GM18499 (cell line): Measurements from ENCODE around the gene PXDN.
"Not testable (repeated sequence)": the region's sequence is repeated elsewhere in the genome, so short reads cannot be mapped to it uniquely, and the experiment has no call there.

Source experiments
- ATAC-seq: cut with Tn5 transposase; IDR thresholded peaks from one replicate; pipeline ENCODE4 v1.9.1; 2021; ENCODE audit warnings: moderate number of reproducible peaks; ENCODE audit not compliant: insufficient read depth, unreplicated experiment

The PXDN gene

GRCh38 chr2:1775511-1776035, 31.3 kb upstream of the PXDN start:
- no peak for ATAC-seq

DNA sequence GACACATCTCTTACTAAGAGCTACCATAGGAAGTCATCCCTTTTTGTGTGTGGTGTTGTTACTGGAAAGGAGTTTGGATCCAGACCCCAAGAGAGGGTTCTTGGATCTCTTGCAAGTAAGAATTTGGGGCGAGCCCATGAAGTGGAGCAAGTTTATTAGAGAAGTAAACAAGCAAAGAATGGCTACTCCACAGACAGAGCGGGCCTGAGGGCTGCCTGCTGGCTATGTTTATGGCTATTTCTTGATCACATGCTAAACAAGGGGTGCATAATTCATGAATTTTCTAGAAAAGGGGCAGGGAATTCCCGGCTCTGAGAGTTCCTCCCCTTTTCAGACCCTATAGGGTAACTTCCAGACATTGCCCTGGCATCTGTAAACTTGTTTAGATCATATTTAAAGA, 30.6 kb upstream of the PXDN start:
- no peak for ATAC-seq

- ATAC-seq: no peak
Measured at GRCh38 chr2:1773883-1774282, 29.6 kb upstream of the PXDN start.

DNA sequence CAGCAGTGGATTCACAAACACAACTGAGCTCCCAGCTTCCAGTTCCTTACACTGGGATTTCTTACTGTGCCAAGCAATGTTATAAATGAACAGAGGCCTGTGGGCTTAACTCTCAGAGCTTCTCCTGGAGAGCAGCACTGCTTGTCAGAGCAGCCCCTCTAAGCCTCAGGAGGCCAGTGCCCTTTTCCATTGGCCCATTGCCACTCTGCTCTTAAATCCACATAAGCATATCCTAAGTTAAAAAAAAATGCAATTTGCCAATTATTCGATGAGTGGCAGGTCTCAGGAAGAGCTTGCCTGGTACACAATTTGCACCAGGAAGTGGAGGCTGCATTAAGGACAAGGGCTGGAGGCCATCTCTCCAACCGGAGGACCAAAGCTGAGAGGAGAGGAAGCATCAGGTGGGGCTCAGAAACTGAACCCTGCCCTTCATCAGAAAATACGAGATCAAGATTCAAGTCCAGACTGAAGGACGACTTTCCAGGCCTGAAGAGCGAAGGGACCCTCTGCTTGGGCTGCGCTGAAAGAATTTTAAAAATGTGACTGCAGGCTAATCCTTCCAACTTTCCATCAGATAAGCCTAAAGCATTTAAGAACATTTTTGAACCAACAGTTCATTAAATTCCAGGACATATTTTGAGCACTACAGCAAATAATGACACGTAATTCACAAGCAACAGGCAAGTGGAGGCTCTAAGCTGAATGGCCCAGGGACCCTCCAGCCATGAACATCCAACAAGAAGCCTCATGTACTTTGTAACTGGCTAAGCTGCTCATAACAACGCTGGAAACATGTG, 28.4 kb upstream of the PXDN start:
- ATAC-seq: no peak

DNA sequence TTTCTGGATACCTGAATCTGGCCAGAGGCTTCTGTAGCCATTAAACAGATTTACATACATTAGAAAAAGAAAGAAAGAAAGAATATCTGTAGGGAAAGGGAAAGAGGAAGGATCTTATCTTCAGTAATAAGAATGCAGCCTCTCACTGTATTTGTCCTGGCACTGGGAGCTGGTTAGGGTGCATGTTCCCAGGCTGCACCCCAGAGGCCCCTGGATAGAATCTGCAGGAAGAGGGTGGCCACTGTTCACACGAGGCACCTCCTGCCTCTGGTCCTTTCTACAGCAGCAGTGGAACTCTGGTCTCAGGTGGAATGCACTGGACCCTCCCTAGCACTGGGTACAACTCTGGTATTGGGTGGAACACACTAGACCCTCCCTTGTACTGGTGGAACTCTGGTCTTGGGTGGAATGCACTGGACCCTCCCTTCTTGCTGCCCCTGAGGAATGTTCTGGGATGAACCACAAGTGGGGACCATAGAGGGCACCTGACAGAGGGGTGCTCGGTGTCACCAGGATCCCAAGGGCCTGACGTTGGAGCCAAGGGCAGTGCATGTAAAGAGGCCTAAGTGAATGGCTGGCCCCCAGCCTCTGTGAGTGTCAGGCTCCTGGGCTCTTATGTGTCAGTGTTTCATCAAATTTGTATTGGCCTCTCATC, 27.4 kb upstream of the PXDN start:
- no peak for ATAC-seq

DNA sequence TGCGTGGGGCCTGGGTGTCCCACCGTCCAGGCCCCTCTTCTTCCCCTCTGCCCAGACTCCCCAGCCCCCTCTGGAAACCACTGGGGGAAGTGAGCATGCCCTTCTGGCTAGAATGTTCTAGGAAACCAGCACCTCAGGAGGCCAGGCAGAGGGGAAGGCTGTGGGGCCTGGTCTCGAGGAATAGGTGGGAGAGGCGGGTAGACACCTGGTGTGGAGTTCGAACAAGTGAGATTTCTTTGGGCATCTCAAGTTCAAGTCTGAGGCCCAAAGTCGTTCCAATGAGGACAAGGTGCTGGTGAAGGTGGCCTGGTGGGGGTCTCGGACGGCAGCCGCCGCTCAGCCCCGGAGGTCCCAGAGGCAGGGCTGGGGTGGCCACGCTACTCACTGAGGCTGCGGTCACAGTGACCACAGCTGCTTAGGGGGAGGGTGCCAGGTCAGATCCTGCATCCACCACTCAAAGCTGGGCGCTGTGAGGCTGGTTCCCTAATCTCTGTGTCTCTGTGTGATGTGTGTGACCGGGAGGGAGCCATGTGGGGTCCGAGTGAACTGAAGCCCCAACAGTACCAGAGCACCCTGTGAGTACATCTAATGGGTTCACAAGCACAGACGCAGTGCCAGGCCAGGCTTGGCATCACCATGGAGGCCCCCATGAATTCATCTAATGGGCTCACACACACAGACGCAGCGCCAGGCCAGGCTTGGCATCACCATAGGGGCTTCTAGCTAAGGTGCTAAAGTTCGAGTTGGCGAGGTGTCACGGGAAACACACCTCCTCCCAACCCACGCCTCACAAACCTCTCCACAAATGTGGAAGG, 26.5 kb upstream of the PXDN start:
- no peak for ATAC-seq

DNA sequence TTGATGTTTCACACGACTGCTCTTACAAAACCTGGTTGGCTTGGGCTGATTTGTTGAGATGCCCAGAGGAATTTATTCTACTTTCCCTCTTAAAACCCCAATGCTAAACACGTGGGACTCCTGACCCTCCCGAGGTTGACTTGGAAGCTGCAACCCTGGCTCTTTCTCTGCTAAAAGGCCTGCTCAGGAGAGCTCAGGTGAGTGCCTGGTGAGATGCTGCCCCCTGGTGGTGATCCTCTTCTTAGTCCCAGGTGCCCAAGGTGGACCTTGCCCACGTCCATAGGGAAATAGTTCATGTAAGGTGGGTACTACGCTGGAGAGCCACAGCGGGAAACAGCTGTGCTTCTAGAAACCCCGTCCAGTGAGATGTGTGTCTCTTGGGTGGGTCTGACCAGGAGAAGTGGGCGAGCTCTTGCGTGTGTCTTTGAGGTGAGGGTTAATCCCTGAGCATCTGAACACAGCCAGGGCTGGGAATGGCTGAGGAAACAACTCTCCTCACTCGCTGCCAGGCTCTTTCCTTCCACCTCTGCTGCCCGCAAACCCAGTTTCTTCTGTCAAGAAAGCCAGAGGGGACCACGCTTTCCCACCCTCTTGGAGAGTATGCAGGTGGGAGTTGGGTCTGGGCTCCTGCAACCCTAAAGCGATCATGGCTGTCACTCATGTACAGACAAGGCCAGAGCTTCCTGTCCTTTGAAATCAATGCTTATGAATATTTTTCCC, 25.5 kb upstream of the PXDN start:
- no peak for ATAC-seq

DNA sequence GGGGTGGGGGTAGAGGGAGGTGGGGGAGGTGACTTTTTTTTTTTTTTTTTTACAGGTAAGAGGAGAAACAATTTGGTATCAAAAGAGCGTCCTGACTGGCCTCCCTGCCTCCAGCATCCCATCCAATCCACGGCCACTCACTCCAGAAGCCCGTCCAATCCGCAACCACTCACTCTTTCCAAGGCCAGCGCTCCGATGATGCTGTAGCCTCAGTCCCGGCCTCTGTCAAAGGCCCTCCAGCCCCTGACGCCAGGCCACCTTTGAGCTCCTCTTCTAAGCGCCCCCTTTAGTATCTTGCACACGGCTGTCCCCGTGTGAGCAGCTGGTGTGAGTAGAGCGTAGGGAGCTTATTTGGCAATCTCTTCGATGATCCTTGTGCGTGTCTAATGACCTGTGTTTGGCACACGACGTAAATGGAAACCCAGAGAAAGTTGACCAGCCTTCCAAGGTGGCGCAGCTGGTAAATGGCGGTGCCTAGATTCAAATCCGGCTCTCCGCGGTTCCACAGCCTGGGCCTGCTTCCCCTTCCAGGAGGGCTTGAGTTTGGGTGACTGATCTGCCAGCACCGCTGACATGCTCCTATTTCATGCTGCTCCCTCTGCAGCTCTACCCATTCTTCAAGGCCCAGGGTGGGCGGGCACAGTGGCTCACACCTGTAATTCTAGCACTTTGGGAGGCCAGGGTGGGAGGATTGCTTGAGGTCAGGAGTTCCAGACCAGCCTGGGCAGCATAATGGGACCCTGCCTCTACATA, 23.8 kb upstream of the PXDN start:
- ATAC-seq: no peak

DNA sequence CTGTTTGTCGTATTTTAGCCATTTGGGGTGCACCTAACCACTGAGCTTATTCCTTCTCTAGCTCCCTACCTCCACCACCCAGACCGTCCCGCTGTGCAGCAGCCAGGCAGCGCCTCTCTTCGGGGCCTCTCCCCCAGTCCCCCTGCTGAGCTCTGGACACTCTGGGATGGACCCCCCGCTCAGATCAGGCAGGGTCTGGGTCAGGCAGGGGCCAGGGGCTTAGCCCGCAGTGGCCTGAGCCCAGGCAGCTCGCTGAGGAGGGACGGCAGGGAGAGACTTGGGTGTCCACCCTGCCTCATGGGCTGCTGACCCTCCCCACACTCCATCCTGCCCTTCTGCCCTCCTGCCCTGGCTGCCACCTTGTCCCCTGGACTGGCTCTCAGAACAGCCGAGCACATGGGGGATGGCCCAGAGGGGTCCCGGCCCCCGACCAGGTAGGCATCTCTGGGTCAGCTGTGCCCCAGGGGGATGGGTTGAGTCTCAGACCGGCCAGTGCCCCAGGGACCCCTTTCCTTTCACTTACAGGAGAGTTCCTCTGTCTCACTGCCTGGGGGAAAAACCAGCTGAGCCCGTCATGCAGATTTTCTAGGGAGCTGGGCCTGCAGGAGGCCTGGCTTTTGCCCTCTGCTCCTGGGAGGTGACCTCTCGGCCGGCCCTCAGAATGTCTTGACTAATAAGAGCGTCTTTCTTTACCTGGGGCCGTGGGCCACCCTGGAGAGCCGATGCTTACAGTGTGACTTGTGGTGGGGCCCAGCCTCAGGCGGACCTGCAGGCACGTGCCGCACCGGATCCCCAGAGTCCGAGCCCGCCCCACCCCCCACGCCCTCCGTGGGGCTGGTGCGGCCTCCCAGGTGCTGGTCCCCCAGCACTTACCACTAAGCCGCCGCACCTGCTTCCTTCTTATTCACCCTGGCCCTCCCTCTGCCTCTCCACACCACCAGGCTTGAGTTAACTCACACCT, 22.8 kb upstream of the PXDN start:
- ATAC-seq: no peak

- no peak for ATAC-seq
Measured at GRCh38 chr2:1766425-1766824, 22.1 kb upstream of the PXDN start.

DNA sequence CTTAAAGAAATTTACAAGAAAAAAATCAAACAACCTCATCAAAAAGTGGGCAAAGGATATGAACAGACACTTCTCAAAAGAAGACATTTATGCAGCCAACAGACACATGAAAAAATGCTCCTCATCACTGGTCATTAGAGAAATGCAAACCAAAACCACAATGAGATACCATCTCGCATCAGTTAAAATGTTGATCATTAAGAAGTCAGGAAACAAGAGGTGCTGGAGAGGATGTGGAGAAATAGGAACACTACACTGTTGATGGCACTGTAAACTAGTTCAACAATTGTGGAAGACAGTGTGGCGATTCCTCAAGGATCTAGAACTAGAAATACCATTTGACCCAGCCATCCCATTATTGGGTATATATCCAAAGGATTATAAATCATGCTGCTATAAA, 20.9 kb upstream of the PXDN start:
- not testable (repeated sequence) for ATAC-seq

DNA sequence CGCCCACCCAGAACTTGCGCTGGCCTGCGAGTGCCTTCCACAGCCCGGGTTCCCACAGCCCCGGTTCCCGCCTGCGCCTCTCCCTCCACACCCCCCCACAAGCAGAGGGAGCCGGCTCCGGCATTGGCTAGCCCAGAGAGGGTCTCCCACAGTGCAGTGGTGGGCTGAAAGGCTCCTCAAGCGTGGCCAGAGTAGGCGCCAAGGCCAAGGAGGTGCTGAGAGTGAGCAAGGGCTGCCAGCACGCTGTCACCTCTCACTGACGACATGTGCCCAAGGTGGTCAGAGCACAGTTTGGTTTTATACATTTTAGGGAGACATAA, 15.3 kb upstream of the PXDN start:
- ATAC-seq: no peak

DNA sequence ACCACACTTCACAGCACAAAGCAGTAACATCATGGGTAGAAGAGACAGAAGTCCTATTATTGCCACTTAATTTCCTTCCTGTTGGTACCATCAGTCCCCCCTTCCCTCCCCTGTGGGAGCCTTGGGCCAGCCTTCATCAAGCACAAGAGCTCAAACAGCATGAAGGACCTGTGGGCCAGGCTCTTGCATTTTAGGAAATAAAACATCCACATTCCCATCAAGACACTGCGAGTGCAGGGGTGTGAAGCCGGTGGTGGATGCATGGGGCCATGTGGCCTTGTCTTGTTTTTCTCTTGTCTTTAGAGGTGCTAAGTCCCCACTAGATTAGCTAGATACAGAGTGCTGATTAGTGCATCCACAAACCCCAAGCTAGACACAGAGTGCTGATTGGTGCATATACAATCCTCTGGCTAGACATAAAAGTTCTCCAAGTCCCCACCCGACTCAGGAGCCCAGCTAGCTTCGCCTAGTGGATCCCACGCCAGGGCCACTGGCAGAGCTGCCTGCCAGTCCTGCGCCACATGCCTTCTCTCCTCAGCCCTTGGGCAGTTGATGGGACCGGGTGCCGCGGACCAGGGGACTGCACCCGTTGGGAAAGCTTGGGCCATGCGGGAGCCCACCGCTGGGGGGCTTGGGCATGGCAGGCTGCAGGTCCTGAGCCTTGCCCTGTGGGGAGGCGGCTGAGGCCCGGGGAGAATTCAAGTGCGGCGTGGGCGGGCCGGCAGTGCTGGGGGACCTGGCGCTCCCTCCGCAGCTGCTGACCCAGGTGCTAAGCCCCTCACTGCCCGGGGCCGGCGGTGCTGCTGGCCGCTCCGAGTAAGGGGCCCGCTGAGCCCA, 14.7 kb upstream of the PXDN start:
- ATAC-seq: no peak

DNA sequence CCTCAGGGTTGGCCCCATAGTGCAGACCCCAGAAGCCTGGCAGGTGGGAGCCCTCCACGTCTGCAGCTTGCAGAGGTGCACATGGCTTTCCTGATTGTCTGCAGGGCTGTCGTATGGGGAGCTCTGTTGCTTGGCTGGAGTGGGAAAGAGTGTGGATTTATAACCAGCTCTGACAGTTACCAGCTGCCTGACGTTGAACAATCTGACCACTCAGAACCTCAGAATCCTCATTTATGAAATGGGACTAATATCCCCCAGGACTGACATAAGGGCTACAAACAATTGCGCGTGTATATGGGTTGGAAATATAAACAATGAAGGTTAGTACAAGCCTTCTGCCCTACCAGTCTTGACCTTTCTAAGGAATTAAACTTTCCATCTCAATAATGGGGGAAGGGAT, 13.9 kb upstream of the PXDN start:
- ATAC-seq: no peak

DNA sequence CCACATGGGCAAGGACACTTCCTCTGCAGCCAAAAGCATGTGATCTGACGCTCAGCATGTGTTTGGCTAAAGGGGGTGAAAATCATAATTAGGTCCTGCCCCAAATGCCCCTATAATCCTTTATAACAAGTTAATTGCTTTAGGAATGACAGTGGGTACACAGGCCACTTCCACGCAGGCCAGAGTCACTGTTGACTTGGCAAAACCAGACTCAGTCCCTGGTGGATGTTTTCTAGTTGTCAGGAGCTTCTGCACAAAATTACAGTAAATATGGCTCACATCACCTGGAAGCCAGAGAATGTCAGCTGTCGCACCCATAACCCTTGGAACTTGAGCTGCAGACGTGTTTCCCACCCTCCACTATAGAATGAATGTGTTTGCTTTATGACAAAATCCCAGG, 13.3 kb upstream of the PXDN start:
- no peak for ATAC-seq

DNA sequence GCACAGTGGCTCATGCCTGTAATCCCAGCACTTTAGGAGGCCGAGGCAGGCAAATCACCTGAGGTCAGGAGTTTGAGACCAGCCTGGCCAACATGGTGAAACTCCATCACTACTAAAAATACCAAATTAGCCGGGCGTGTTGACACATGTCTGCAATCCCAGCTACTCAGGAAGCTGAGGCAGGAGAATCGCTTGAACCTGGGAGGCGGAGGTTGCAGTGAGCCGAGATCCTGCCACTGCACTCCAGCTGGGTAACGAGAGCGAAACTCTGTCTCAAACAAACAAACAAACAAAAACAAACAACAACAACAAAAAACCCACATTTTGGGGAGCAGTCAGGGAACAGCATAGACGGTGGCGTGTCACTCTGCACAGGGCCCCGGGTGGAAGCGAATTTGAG, 12.8 kb upstream of the PXDN start:
- not testable (repeated sequence) for ATAC-seq

- no peak for ATAC-seq
Measured at GRCh38 chr2:1756456-1756855, 12.1 kb upstream of the PXDN start.
